DMS79 (cell line): ENCODE data around the gene USP37.

ENCODE experiments used
- DNase-seq: peaks from one replicate; lab custom pipeline; 2025; lab: John Stamatoyannopoulos, UW

The USP37 gene

GRCh38 chr2:218430721-218431120 is 137.4 kb downstream of the USP37 start:
- DNase-seq = no peak

GRCh38 chr2:218429911-218430692 is 138.0 kb downstream of the USP37 start:
- DNase-seq = no peak

GRCh38 chr2:218428846-218429558 is 139.1 kb downstream of the USP37 start:
- DNase-seq = no peak

GRCh38 chr2:218427741-218428140 is 140.4 kb downstream of the USP37 start:
- DNase-seq = no peak

- DNase-seq = no peak
Measured at GRCh38 chr2:218425531-218425930, 142.6 kb downstream of the USP37 start.

GRCh38 chr2:218423584-218423983 is 144.6 kb downstream of the USP37 start:
- DNase-seq = no peak

- DNase-seq = no peak
Measured at GRCh38 chr2:218422403-218423086, 145.6 kb downstream of the USP37 start.

- no peak for DNase-seq
Measured at GRCh38 chr2:218421027-218421426, 147.1 kb downstream of the USP37 start.

GRCh38 chr2:218419630-218420216 is 148.4 kb downstream of the USP37 start:
- no peak for DNase-seq

- no peak for DNase-seq
Measured at GRCh38 chr2:218418717-218419458, 149.3 kb downstream of the USP37 start, which contains the start of gene VIL1. Gene VIL1 (plus strand): TSS chr2:218419123. CDS start chr2:218423779, 4,656 bp downstream.

GRCh38 chr2:218418321-218418716 is 149.8 kb downstream of the USP37 start:
- no peak for DNase-seq

GRCh38 chr2:218407717-218408116 is 160.4 kb downstream of the USP37 start:
- DNase-seq = no peak

- DNase-seq = peak; percentile 60
Measured at GRCh38 chr2:218406949-218407618, 161.1 kb downstream of the USP37 start.

- DNase-seq = peak; percentile 80
Measured at GRCh38 chr2:218406209-218406948, 161.8 kb downstream of the USP37 start.

GRCh38 chr2:218405746-218406208 is 162.4 kb downstream of the USP37 start:
- no peak for DNase-seq

GRCh38 chr2:218405086-218405745 is 162.9 kb downstream of the USP37 start:
- no peak for DNase-seq

GRCh38 chr2:218404351-218405085 is 163.6 kb downstream of the USP37 start:
- DNase-seq = no peak

GRCh38 chr2:218403810-218404209 is 164.3 kb downstream of the USP37 start:
- no peak for DNase-seq

GRCh38 chr2:218402911-218403411 is 165.2 kb downstream of the USP37 start:
- DNase-seq = no peak
